C4-2B (cell line): Measurements from ENCODE around the gene CREB5.

Experiments
- ZFX ChIP-seq: fragments of 450-650 bp; IDR thresholded peaks from 2 replicates; pipeline ENCODE4 v1.6.1; 2017
- TF ChIP-seq, protein P1 (sequence below): fragments of 450-650 bp; conservative IDR thresholded peaks from 2 replicates; pipeline ENCODE4 v1.5.1; 2017; ENCODE audit warnings: mild to moderate bottlenecking

DNA sequence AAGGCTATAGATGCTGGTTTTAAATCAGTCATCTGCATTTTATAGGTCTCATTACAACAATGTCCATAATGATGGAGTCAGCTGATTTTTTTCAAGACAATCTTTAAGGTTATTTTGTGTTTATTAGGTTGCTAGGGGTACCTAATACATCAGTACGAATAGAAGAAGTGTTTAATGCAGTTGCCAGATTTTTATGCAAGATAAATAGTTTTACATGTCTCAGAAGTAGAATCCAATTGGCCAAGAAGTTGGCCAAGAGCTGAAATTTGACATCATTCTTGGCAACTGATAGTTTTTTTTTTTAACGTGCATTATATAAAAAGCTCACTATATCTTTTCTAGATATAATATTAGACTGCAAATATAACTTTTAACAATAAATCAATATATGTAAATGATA, 337.3 kb downstream of the CREB5 start:
- TF ChIP-seq, protein P1, sequence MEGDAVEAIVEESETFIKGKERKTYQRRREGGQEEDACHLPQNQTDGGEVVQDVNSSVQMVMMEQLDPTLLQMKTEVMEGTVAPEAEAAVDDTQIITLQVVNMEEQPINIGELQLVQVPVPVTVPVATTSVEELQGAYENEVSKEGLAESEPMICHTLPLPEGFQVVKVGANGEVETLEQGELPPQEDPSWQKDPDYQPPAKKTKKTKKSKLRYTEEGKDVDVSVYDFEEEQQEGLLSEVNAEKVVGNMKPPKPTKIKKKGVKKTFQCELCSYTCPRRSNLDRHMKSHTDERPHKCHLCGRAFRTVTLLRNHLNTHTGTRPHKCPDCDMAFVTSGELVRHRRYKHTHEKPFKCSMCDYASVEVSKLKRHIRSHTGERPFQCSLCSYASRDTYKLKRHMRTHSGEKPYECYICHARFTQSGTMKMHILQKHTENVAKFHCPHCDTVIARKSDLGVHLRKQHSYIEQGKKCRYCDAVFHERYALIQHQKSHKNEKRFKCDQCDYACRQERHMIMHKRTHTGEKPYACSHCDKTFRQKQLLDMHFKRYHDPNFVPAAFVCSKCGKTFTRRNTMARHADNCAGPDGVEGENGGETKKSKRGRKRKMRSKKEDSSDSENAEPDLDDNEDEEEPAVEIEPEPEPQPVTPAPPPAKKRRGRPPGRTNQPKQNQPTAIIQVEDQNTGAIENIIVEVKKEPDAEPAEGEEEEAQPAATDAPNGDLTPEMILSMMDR: no peak
- TF ChIP-seq ZFX: no peak
